PC-9 (cell line): ENCODE data around the gene PALLD.

Experiments
- EZH2 ChIP-seq: fragments of 200-600 bp; sonication (generic); IDR thresholded peaks from 2 replicates; pipeline ENCODE4 v1.8.0; 2017; ENCODE audit warnings: antibody characterized with exemption, low read depth
- TF ChIP-seq, protein P1 (sequence below): fragments of 200-600 bp; sonication (generic); conservative IDR thresholded peaks from 2 replicates; pipeline ENCODE4 v1.6.1; 2017; ENCODE audit warnings: mixed run types, antibody characterized with exemption, mild to moderate bottlenecking, moderate library complexity

DNA sequence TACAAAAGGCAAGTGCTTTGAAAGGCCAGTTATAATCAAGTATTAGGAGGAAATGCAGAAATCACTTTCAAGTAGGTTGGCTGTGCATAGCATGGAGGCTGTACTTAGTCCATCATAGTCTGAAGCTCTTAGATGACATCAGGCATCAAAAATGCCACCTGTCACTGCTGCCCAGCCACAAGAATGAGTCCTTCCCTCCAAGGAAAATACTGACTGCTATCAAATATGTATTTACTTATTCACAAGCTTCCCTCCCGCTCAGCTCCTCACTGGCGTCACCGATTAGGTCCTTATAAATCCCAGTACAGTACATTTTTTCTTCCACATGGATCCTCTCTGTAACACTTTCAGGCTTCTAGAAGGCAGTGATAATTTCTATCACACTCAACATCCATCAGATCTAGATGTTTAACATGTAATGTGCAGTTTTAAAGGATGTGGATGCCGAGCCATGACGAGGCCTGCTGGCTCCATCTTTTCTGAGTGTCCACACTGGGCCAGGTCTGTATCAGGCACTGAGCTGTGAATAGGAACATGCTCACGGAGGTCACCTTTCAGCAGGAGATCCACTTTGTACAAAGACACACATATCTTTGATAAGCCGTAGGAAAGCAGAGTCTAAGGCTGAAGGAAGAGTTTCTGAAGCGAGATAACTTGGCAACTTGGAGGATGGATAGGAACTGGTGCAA lies 121.9 kb downstream of the PALLD start:
- TF ChIP-seq EZH2, result no peak
- TF ChIP-seq, protein P1, sequence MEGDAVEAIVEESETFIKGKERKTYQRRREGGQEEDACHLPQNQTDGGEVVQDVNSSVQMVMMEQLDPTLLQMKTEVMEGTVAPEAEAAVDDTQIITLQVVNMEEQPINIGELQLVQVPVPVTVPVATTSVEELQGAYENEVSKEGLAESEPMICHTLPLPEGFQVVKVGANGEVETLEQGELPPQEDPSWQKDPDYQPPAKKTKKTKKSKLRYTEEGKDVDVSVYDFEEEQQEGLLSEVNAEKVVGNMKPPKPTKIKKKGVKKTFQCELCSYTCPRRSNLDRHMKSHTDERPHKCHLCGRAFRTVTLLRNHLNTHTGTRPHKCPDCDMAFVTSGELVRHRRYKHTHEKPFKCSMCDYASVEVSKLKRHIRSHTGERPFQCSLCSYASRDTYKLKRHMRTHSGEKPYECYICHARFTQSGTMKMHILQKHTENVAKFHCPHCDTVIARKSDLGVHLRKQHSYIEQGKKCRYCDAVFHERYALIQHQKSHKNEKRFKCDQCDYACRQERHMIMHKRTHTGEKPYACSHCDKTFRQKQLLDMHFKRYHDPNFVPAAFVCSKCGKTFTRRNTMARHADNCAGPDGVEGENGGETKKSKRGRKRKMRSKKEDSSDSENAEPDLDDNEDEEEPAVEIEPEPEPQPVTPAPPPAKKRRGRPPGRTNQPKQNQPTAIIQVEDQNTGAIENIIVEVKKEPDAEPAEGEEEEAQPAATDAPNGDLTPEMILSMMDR, result no peak
